Chondrocyte (in vitro differentiated cells): ENCODE measurements around the gene COTL1. TPM values are rescaled to one million over a fixed set of nuclear protein-coding genes. Genes with fewer than 3 reads are reported as not detected.

Experiments used
- DNase-seq: peaks from one replicate; pipeline ENCODE4 v3.0.0; 2021; ENCODE audit warnings: mixed read lengths, low spot score
- H3K27ac Mint-ChIP-seq: one replicate; pipeline ENCODE4 v1.8.0; 2021; ENCODE audit warnings: mild to moderate bottlenecking, moderate library complexity, mixed read lengths; ENCODE audit not compliant: unreplicated experiment
- H3K27me3 Mint-ChIP-seq: 2 replicates; pipeline ENCODE4 v1.8.0; 2021; ENCODE audit warnings: low read depth, mixed read lengths
- H3K36me3 Mint-ChIP-seq: 2 replicates; pipeline ENCODE4 v1.8.0; 2021; ENCODE audit warnings: low read depth, mixed read lengths
- H3K4me1 Mint-ChIP-seq: 2 replicates; pipeline ENCODE4 v1.8.0; 2021; ENCODE audit warnings: low read depth, mild to moderate bottlenecking, mixed read lengths
- H3K4me3 Mint-ChIP-seq: one replicate; pipeline ENCODE4 v1.8.0; 2021; ENCODE audit warnings: mild to moderate bottlenecking, moderate library complexity, mixed read lengths; ENCODE audit not compliant: unreplicated experiment
- H3K9me3 Mint-ChIP-seq: 2 replicates; pipeline ENCODE4 v1.8.0; 2021; ENCODE audit warnings: low read depth, mixed read lengths
- total RNA-seq: library from RNA; stranded (reverse); gene quantifications from 3 replicates; pipeline ENCODE4 v1.2.1, GENCODE V29; 2021
- TF ChIP-seq, protein P1 (sequence below): fragments of 200-600 bp; sonication (generic); IDR thresholded peaks from 2 replicates; pipeline ENCODE4 v1.5.0; 2021; ENCODE audit warnings: antibody characterized with exemption, mild to moderate bottlenecking, moderate library complexity

The COTL1 gene
- total RNA-seq, 1 donor from 2014 or later = 52.8 TPM

DNA sequence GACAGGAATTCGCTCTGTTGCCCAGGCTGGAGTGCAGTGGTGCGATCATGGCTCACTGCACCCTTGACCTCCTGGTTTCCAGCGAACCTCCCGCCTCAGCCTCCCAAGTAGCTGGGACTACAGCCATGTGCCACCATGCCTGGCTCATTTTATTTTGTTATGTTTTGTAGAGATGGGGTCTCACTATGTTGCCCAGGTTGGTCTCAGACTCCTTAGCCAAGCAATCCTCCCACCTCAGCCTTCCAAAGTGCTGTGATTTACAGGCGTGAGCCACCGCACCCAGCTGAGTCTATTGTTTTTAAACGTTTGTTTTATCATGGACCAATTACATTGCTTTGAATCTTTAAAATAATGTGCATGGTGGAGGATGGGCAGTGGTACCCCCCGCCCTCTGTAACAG, 28.9 kb downstream of the COTL1 start:
- peaks cover 6% of the 10 kb centered on the region for H3K4me1 Mint-ChIP-seq
- no peak overlapping the region for H3K4me3 Mint-ChIP-seq
- H3K36me3 Mint-ChIP-seq = peaks cover 5% of the 10 kb centered on the region
- H3K9me3 Mint-ChIP-seq = no peaks in the 10 kb centered on the region
- TF ChIP-seq, protein P1, sequence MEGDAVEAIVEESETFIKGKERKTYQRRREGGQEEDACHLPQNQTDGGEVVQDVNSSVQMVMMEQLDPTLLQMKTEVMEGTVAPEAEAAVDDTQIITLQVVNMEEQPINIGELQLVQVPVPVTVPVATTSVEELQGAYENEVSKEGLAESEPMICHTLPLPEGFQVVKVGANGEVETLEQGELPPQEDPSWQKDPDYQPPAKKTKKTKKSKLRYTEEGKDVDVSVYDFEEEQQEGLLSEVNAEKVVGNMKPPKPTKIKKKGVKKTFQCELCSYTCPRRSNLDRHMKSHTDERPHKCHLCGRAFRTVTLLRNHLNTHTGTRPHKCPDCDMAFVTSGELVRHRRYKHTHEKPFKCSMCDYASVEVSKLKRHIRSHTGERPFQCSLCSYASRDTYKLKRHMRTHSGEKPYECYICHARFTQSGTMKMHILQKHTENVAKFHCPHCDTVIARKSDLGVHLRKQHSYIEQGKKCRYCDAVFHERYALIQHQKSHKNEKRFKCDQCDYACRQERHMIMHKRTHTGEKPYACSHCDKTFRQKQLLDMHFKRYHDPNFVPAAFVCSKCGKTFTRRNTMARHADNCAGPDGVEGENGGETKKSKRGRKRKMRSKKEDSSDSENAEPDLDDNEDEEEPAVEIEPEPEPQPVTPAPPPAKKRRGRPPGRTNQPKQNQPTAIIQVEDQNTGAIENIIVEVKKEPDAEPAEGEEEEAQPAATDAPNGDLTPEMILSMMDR = no peak
- H3K27ac Mint-ChIP-seq = no peak overlapping the region
- no peaks in the 10 kb centered on the region for H3K27me3 Mint-ChIP-seq
- DNase-seq = no peak

DNA sequence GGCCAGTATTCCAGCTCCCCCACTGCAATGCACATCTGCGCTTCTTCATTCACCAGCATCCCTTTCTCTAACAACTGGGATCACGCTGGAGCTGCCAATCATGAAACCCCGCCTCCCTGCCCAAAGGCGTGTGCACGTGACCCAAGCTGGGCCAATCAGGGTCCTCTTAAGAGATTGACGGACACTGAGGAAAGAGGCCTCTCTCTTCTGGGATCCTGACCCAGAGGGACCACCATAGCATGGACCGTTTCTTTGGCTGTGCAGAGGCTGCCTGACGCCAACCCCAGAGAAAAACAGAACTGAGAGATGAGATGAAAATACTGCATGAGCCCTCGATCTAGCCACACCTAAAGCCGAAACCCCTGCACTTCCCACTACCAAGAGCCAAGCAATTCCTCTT, 32.0 kb downstream of the COTL1 start:
- Mint-ChIP-seq H3K4me3 (no peak overlapping the region), H3K36me3 (peaks cover 5% of the 10 kb centered on the region), H3K9me3 (no peaks in the 10 kb centered on the region), H3K27ac (no peak overlapping the region), H3K4me1 (peaks cover 12% of the 10 kb centered on the region), H3K27me3 (no peaks in the 10 kb centered on the region)
- TF ChIP-seq, protein P1 = no peak
- no peak for DNase-seq

DNA sequence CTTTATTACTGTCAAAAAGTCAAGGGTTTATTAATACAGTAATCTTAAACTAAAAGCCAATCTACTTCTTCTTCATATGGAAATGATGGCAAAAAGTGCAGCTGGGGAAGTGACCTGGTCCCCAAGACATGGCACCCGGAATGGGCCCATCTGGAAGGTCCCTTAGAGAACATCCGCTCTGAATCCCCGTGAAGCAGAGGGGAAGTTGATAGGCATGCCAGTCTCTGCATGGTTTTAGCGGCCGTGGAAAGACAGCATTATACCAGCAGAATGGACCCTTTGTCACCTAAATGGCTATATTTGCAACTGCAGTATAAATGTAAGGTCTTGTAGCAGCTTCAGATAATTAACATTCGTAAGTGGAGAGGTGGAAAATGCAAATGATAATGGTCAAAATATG, 32.4 kb downstream of the COTL1 start:
- H3K27me3 Mint-ChIP-seq = no peaks in the 10 kb centered on the region
- no peaks in the 10 kb centered on the region for H3K9me3 Mint-ChIP-seq

DNA sequence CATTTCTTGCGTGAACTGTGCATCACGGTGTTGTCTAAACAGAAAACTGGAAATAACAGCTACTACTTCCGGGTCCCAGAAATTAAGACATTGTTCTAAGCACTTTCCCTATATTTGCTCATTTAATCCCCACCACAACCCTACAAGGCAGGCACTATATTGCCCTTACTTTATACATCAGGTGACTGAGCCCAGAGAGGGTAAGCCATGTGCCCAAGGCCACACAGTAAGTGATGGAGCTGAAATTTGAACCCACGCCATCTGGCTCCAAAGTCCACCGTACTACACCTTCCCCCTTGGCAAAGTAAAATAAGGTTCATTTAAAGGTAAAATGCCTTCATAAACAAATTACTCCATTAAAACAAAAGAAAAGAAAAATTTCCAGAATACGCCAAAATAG, 33.2 kb downstream of the COTL1 start:
- TF ChIP-seq, protein P1 = no peak
- H3K27ac Mint-ChIP-seq = no peak overlapping the region
- H3K4me3 Mint-ChIP-seq = no peak overlapping the region
- H3K36me3 Mint-ChIP-seq = peaks cover 5% of the 10 kb centered on the region
- no peak for DNase-seq
- no peaks in the 10 kb centered on the region for H3K9me3 Mint-ChIP-seq
- H3K27me3 Mint-ChIP-seq = no peaks in the 10 kb centered on the region
- H3K4me1 Mint-ChIP-seq = peaks cover 12% of the 10 kb centered on the region

More for the DNA sequence above, 32.4 kb downstream of the COTL1 start:
- TF ChIP-seq, protein P1 = no peak
- no peak overlapping the region for H3K27ac Mint-ChIP-seq
- no peak overlapping the region for H3K4me3 Mint-ChIP-seq
- DNase-seq = no peak
- peaks cover 12% of the 10 kb centered on the region for H3K4me1 Mint-ChIP-seq
- H3K36me3 Mint-ChIP-seq = peaks cover 5% of the 10 kb centered on the region

DNA sequence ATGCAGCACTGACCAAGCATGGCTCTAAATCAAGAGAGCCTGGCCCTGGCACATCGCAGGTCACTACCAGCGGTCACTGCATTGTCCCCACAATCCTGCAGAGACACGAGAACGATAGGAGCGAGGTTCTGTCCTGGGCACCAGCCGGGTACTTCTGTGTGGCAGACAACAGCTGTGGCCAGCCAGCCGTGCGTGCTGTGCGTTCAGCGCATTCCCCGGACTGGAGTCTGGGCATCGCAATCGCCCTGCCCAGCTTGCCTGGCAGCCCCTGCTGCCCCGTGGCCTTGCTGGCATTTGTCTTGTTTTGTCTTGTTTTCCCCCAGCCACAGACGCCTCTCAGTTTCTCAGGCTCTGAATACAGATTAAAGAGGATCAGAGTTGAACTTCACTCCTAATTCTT, 33.9 kb downstream of the COTL1 start:
- Mint-ChIP-seq H3K36me3 (peaks cover 7% of the 10 kb centered on the region), H3K4me1 (peaks cover 12% of the 10 kb centered on the region), H3K4me3 (no peak overlapping the region), H3K9me3 (no peaks in the 10 kb centered on the region), H3K27me3 (no peaks in the 10 kb centered on the region), H3K27ac (no peak overlapping the region)
- DNase-seq = no peak
- TF ChIP-seq, protein P1 = no peak
